Stimulated activated naive CD8-positive, alpha-beta T cell treated with anti-CD3 and anti-CD28 coated beads, Interleukin-15, amount 100 ng/mL, for 72 hours (primary cell): ENCODE results near the gene CCDC54.

ENCODE experiments used
- ATAC-seq: fragments of 150-1000 bp; cut with Tn5 transposase; 2 replicates; pipeline ENCODE4 v1.10.0; 2021; ENCODE audit warnings: mild to moderate bottlenecking, moderate library complexity
- DNase-seq, 2 donors: peaks; one replicate each; pipeline ENCODE4 v3.0.0; 2021 to 2022
- H3K27ac Mint-ChIP-seq, 2 donors: one replicate each; pipeline ENCODE4 v1.8.0; 2022; ENCODE audit warnings: mild to moderate bottlenecking in 2 of 2, mixed read lengths in 2 of 2, moderate library complexity in 2 of 2
- H3K27me3 Mint-ChIP-seq: one replicate; pipeline ENCODE4 v1.8.0; 2022; ENCODE audit warnings: mixed read lengths
- H3K4me1 Mint-ChIP-seq: one replicate; pipeline ENCODE4 v1.8.0; 2022; ENCODE audit warnings: mild to moderate bottlenecking, mixed read lengths
- H3K4me3 Mint-ChIP-seq, 2 donors: one replicate each; pipeline ENCODE4 v1.8.0; 2022; ENCODE audit warnings: mild to moderate bottlenecking in 2 of 2, mixed read lengths in 2 of 2, moderate library complexity in 1 of 2
- H3K9me3 Mint-ChIP-seq, 2 donors: one replicate each; pipeline ENCODE4 v1.8.0; 2022; ENCODE audit warnings: mixed read lengths in 2 of 2

Gene CCDC54

DNA sequence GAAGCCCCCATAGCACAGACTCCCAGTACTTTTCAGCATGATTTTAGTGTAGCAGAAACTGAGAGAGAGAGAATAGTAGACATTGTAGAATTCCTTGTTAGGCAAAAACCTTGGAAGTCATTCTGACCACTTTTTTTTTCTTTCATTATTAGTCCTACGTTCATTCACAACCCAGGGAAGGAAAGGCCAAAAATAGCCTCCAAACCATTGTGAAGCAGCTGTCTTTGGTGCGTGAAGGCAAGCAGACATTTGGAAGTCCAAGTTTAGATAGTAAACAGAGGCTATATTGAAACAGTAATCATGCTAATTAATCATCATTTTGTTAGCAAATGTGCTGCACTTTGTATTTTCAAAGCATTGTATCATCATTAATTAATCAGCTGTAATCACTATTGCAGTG lies 34.5 kb downstream of the CCDC54 start:
- DNase-seq (no peak), ATAC-seq (no peak)
- no peak overlapping the region for H3K27ac Mint-ChIP-seq
- peaks cover 21% of the 10 kb centered on the region for H3K4me1 Mint-ChIP-seq
- H3K27me3 Mint-ChIP-seq: no peaks in the 10 kb centered on the region
- peaks cover 7 to 12% of the 10 kb centered on the region in 2 donors for H3K9me3 Mint-ChIP-seq
- H3K4me3 Mint-ChIP-seq: no peak overlapping the region

DNA sequence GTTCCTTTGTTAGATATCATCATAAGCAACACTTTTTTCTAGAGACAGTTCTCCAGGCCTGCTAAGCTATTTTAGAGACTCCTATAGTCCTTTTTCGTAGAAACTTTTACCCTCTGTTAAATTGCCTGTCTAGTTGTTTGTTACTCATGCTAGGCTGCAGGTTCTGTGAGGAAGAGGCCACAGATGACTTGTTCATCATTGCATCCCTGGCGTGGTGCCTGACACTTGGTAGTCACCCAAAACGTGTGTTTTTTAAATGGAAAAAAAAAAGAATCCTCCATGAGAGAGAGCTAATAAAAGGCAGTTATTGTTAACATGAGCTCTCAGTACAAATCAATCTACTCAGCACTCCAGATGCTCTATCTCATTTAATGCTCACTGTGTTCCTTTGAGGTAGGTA lies 35.1 kb downstream of the CCDC54 start:
- no peak for DNase-seq
- no peak overlapping the region for H3K4me3 Mint-ChIP-seq
- H3K27me3 Mint-ChIP-seq: peaks cover 6% of the 10 kb centered on the region
- no peak overlapping the region for H3K27ac Mint-ChIP-seq
- ATAC-seq: no peak
- H3K9me3 Mint-ChIP-seq: peaks cover 7 to 12% of the 10 kb centered on the region in 2 donors
- peaks cover 21% of the 10 kb centered on the region for H3K4me1 Mint-ChIP-seq

DNA sequence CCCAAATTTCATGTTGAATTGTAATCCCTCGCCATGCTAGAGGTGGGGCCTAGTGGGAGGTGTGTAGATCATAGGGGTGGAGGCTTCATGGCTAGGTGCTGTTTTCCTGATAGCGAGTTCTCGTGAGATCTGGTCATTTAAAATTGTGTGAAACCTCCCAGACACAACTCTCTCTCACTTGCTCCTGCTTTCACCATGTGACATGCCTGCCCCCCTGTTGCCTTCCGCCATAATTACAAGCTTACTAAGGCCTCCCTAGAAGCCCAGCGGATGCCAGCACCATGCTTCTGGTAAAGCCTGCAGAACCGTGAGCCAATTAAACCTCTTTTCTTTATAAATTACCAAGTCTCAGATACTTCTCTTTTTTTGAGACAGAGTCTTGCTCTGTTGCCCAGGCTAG lies 36.0 kb downstream of the CCDC54 start:
- Mint-ChIP-seq H3K27me3 (peaks cover 10% of the 10 kb centered on the region), H3K27ac (no peak overlapping the region), H3K9me3 (peaks cover 7 to 12% of the 10 kb centered on the region in 2 donors), H3K4me3 (no peak overlapping the region), H3K4me1 (peaks cover 21% of the 10 kb centered on the region)
- DNase-seq (no peak), ATAC-seq (no peak)

DNA sequence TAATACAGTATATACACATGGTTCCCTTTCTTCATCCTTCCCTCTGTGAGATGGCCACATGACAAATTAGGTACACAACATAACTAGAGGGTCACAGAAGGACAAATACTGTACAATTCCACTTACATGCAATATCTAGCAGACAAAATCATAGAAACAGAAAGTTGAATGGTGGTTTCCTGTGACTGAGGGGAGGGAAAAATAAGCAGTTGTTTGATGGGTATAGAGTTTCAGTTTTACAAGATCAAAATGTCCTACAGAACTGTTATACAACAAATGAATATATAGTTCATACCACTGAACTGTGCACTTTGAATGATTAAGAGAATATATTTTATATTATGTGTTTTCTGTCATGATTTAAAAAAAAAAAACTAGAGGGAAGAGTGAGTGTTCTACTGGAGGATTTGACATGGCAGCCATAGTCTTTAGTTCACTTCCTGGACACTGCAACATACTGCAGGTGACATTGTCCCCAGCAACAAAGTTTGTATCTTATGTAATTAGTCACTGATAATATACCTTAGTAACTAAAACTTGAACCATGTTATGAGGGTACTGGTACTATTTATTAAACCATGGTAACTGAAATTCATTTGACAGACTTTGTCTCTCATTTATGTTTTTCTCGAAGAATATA lies 37.2 kb downstream of the CCDC54 start:
- H3K27ac Mint-ChIP-seq: peak overlapping the region in 1 of 2 donors; percentile 59
- H3K4me3 Mint-ChIP-seq: no peak overlapping the region
- ATAC-seq (peak; percentile 88), DNase-seq (no peak)
- peaks cover 21% of the 10 kb centered on the region for H3K4me1 Mint-ChIP-seq
- peaks cover 2 to 4% of the 10 kb centered on the region in 2 donors for H3K9me3 Mint-ChIP-seq
- peaks cover 14% of the 10 kb centered on the region for H3K27me3 Mint-ChIP-seq

DNA sequence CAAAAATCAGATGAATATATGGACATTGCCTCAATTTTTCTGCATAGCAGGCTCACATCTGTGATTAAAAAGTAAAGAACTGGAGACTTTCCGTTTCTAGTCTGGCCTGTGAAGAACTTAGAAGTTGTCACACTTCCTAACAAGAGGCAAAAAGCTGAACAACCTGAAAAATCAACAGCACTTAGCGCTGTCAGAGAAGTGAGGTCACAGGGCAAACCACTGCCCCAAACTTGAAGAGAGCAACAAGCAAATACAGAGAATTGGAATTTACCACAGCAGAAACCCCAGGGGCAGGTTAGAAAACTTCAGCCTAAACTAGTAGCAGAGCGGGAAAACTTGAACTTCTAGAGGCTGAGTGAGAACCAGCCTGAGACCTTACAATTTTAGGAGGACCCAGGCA lies 38.9 kb downstream of the CCDC54 start:
- no peak overlapping the region for H3K27ac Mint-ChIP-seq
- DNase-seq (no peak), ATAC-seq (no peak)
- no peak overlapping the region for H3K4me3 Mint-ChIP-seq
- H3K9me3 Mint-ChIP-seq: no peaks in the 10 kb centered on the region
- peaks cover 23% of the 10 kb centered on the region for H3K27me3 Mint-ChIP-seq
- H3K4me1 Mint-ChIP-seq: peaks cover 24% of the 10 kb centered on the region

DNA sequence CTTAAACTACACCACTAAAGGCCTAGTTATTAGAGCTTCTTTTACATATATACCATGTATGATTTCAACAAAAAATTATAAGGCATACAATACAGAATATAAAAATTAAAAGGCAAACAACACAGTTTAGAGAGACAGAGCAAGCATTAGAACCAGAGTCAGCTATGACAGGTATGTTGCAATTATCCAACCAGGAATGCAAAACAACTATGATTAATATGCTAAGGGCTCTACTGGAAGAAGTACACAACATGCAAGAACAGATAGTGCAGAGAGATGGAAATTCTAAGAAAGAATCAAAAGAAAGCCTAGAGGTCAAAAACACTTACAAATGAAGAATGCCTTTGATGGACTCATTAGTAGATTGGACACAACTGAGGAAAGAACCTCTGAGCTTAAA lies 39.6 kb downstream of the CCDC54 start:
- ATAC-seq: no peak
- Mint-ChIP-seq H3K27ac (no peak overlapping the region), H3K9me3 (no peaks in the 10 kb centered on the region), H3K27me3 (peaks cover 29% of the 10 kb centered on the region), H3K4me3 (no peak overlapping the region), H3K4me1 (peaks cover 26% of the 10 kb centered on the region)
- DNase-seq: no peak

DNA sequence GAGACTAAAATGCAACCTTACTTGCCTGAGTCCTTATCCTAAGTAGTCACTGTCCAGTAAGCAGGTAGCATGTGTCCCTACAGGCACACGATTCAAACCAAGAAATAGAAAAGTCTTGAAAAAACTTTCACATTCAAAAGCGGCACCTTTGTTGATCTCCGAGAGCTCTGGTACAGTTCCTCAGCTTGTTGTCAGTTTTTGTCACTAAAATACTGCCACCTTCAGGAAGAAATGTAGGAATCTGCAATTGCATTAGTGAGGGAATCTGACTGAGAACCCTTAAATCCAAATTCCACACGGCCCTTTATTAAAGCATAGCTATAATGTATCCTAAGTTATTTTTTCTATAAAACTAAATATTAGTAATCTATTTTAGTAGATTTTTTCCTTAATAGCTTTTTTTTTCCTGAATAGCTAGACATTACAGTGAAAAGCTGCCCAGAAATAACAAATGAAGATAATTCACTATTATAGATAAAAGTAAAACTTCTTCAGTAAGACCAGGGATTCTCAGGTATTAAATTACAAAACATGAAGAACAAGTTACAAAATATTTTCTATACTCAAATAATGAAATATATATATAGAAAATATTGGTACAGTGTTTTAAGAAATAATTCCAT lies 44.0 kb downstream of the CCDC54 start:
- ATAC-seq: peak; percentile 61
- DNase-seq: no peak

DNA sequence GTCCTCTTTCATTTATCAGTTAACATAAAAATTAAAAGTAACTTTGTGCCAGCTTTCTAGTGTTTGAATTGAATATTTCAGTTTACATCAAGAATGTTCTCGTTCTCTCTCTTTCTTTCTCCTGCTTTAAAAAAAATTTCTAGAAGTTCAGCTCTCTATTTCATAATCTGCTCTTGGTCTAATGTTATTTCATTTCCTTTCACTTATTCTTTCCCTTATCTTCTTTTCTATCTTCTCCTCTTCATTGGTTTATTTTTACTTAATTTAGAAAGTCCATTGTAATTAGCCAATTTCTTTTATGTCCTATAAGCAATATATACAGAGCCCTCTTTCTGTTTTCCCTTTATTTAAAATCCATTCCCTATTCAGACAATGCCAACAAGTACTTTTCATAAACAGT lies 44.6 kb downstream of the CCDC54 start:
- no peak for ATAC-seq
- DNase-seq: no peak
- Mint-ChIP-seq H3K4me1 (peaks cover 6% of the 10 kb centered on the region), H3K27me3 (peaks cover 33% of the 10 kb centered on the region), H3K9me3 (no peaks in the 10 kb centered on the region), H3K27ac (no peak overlapping the region), H3K4me3 (no peak overlapping the region)

More for the DNA sequence above, 44.0 kb downstream of the CCDC54 start:
- peak overlapping the region; percentile 70 to 74 for H3K4me3 Mint-ChIP-seq
- H3K27ac Mint-ChIP-seq: no peak overlapping the region
- peaks cover 34% of the 10 kb centered on the region for H3K27me3 Mint-ChIP-seq
- peaks cover 7% of the 10 kb centered on the region for H3K4me1 Mint-ChIP-seq
- no peaks in the 10 kb centered on the region for H3K9me3 Mint-ChIP-seq

DNA sequence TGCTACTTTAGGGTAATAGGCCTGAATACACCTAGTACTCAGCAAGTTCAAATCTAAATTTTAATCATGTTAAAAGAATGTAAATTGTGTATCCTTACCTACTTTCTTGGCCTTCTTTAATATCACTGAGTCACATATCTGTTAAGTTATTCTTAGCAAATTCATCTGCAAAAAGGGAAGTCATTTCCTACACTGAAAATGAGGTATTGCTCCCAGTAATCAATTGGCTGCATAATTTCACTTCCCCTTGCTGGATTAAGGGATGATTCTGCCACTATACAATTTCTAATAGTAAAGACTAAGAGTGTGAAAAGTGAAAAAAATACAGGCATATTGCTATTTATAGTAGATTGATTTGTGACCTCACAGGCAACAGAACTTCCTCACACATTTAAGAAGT lies 47.8 kb downstream of the CCDC54 start:
- peaks cover 14% of the 10 kb centered on the region for H3K4me1 Mint-ChIP-seq
- H3K27ac Mint-ChIP-seq: no peak overlapping the region
- H3K27me3 Mint-ChIP-seq: peaks cover 23% of the 10 kb centered on the region
- DNase-seq: no peak
- no peak for ATAC-seq
- no peaks in the 10 kb centered on the region for H3K9me3 Mint-ChIP-seq
- H3K4me3 Mint-ChIP-seq: no peak overlapping the region

DNA sequence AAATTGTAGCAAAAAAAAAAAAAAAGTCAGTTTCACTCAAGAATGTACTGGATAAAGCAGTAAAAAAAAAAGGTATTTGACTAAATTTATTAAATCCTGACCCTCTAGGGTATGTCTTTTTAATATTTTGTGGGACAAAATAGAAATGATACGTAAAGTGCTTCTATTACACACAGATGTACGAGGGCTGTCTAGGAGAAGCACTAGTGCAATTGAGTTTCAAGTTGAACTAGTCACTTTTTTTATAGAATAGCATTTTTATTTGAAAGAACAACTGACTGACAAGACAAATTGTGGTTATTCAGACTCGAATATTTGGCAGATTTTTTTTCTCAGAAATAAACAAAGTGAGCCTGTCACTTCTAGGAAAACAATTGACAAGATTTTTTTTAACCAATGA lies 49.0 kb downstream of the CCDC54 start:
- Mint-ChIP-seq H3K9me3 (no peaks in the 10 kb centered on the region), H3K4me3 (no peak overlapping the region), H3K4me1 (peaks cover 17% of the 10 kb centered on the region), H3K27me3 (peaks cover 17% of the 10 kb centered on the region), H3K27ac (no peak overlapping the region)
- DNase-seq: no peak
- ATAC-seq: no peak
